ENCODE data around the gene ADH4.

GRCh38 chr4:99082192-99082591 lies 61.9 kb downstream of the ADH4 start:
- no peak for TF ChIP-seq CTCF (IDR thresholded peaks at IDR 0.05 in 2 of 3, conservative IDR thresholded peaks at IDR 0.05 in 1 of 3; ENCODE audit: borderline replicate concordance in 1 of 3, insufficient read depth in 1 of 3, low read depth in 2 of 3, low read length in 2 of 3)
- TF ChIP-seq POLR2AphosphoS5 (IDR thresholded peaks at IDR 0.05; ENCODE audit: low read depth, low read length) = no peak
- TF ChIP-seq ZBTB33 (IDR thresholded peaks at IDR 0.05; ENCODE audit: extremely low read depth, insufficient replicate concordance, low read length) = no peak
